Measurements from ENCODE around the gene TMEM247. TPM values are rescaled to one million over a fixed set of nuclear protein-coding genes. Genes with fewer than 3 reads are reported as not detected.

The TMEM247 gene
- total RNA-seq, 1 experiment from 2014 or later = not detected

DNA sequence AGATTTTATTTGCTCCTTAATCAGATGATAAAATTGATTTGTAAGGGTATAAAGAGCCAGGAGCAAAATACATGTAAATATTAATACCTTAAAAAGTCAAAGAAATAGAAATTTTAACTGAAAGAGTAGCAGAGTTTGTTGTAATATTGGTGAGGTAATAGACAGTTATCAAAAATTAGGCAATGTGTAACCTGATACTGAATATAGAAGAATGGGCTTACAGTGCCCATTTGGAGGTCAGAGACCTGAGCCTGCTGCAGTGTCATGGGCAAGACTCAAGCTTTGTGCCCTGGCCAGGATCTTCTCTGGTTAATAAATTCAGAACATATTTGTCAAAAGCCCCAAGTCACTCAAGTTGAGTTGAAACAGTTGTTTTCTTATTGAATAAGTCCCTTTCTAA lies 29.7 kb upstream of the TMEM247 start:
- no peaks in the 10 kb centered on the region for H3K9me3 ChIP-seq (ENCODE audit: low read depth, low read length, poor library complexity, severe bottlenecking)
- TF ChIP-seq EZH2 (IDR thresholded peaks at IDR 0.05; ENCODE audit: borderline replicate concordance, low read depth, low read length, poor library complexity, severe bottlenecking) = no peak
- TF ChIP-seq, protein P1, sequence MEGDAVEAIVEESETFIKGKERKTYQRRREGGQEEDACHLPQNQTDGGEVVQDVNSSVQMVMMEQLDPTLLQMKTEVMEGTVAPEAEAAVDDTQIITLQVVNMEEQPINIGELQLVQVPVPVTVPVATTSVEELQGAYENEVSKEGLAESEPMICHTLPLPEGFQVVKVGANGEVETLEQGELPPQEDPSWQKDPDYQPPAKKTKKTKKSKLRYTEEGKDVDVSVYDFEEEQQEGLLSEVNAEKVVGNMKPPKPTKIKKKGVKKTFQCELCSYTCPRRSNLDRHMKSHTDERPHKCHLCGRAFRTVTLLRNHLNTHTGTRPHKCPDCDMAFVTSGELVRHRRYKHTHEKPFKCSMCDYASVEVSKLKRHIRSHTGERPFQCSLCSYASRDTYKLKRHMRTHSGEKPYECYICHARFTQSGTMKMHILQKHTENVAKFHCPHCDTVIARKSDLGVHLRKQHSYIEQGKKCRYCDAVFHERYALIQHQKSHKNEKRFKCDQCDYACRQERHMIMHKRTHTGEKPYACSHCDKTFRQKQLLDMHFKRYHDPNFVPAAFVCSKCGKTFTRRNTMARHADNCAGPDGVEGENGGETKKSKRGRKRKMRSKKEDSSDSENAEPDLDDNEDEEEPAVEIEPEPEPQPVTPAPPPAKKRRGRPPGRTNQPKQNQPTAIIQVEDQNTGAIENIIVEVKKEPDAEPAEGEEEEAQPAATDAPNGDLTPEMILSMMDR (conservative IDR thresholded peaks at IDR 0.05; ENCODE audit: low read depth, low read length) = no peak
- H3K27me3 ChIP-seq (replicated peaks; ENCODE audit: insufficient read depth, low read depth, low read length, poor library complexity) = no peaks in the 10 kb centered on the region
- DNase-seq (ENCODE audit: low spot score) = no peak
- BruUV-seq (replicated peaks) = no TSS peak
- no peaks in the 10 kb centered on the region for H3K4me1 ChIP-seq (ENCODE audit: insufficient read depth, low read length, poor library complexity, severe bottlenecking)
- no peaks in the 10 kb centered on the region for H3K36me3 ChIP-seq (ENCODE audit: insufficient read depth, low read length, poor library complexity, severe bottlenecking)
- H3K27ac ChIP-seq (ENCODE audit: low read depth, low read length, poor library complexity, severe bottlenecking) = no peak overlapping the region
- ChIA-PET POLR2A (ENCODE audit: low non-redundant PET) (no interaction called here), CTCF (no interaction called here)
- H3K4me3 ChIP-seq (ENCODE audit: low read depth, low read length, poor library complexity, severe bottlenecking) = no peak overlapping the region
- intact Hi-C loops (cut with micrococcal nuclease; ENCODE audit: unreplicated experiment) = no loop called here

DNA sequence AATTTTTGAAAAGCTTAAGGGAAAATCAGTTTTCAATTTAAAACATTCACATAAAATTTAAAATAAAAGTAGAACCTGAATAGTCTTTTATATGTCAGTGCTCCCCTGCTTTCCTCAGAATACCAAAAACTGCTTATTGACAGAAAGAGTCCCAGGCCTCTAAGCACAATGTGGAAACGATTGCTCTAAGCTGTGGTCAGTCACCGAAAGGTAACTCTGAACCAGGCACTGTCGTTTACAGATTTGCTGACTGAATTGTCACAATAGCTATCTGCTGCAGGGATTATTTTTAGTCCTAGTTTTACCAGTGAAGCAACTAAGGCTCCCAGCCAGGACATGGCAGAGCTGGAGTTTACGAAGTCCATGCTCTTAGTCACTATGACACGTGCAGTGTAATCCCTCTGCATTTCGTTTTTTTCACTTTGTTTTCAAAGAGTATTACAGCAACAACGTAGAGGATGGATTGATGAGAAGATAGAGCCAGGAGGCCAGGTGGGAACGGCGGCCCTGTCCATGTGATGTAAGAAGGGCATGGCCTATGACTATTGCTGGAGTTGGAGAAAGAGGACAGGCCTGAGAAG lies 28.1 kb upstream of the TMEM247 start:
- Histone ChIP-seq H3K27me3 (replicated peaks; ENCODE audit: insufficient read depth, low read depth, low read length, poor library complexity) (no peaks in the 10 kb centered on the region), H3K36me3 (ENCODE audit: insufficient read depth, low read length, poor library complexity, severe bottlenecking) (no peaks in the 10 kb centered on the region), H3K27ac (ENCODE audit: low read depth, low read length, poor library complexity, severe bottlenecking) (no peak overlapping the region), H3K4me1 (ENCODE audit: insufficient read depth, low read length, poor library complexity, severe bottlenecking) (no peaks in the 10 kb centered on the region), H3K9me3 (ENCODE audit: low read depth, low read length, poor library complexity, severe bottlenecking) (no peaks in the 10 kb centered on the region), H3K4me3 (ENCODE audit: low read depth, low read length, poor library complexity, severe bottlenecking) (no peak overlapping the region)
- DNase-seq (ENCODE audit: low spot score) = no peak
- intact Hi-C loops (cut with micrococcal nuclease; ENCODE audit: unreplicated experiment) = no loop called here
- TF ChIP-seq EZH2 (IDR thresholded peaks at IDR 0.05; ENCODE audit: borderline replicate concordance, low read depth, low read length, poor library complexity, severe bottlenecking) = no peak
- TF ChIP-seq, protein P1 (conservative IDR thresholded peaks at IDR 0.05; ENCODE audit: low read depth, low read length) = no peak
- BruUV-seq (replicated peaks) = no TSS peak
- ChIA-PET CTCF (no interaction called here), POLR2A (ENCODE audit: low non-redundant PET) (no interaction called here)

DNA sequence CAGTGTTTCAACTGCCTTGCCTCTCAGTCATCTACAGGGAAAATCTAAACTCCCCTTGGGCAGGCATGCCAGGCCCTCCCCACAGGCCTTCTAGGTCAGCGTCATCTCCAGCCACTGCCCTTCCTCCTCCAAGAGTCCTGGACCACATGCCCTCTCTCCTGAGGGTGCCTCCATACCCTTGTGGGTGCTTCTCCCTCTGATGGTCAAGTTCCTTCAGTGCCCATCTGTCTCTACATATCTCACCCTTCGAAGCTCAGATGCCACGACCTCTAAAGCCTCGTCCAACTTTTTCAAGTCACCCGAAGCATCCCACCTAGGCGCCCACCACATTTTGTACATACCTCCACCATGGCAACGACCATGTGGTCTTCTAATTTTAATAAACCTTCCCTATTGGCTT lies 22.6 kb upstream of the TMEM247 start:
- Histone ChIP-seq H3K9me3 (ENCODE audit: low read depth, low read length, poor library complexity, severe bottlenecking) (no peaks in the 10 kb centered on the region), H3K36me3 (ENCODE audit: insufficient read depth, low read length, poor library complexity, severe bottlenecking) (no peaks in the 10 kb centered on the region), H3K4me1 (ENCODE audit: insufficient read depth, low read length, poor library complexity, severe bottlenecking) (no peaks in the 10 kb centered on the region), H3K27ac (ENCODE audit: low read depth, low read length, poor library complexity, severe bottlenecking) (no peak overlapping the region), H3K27me3 (replicated peaks; ENCODE audit: insufficient read depth, low read depth, low read length, poor library complexity) (no peaks in the 10 kb centered on the region), H3K4me3 (ENCODE audit: low read depth, low read length, poor library complexity, severe bottlenecking) (no peak overlapping the region)
- ChIA-PET POLR2A (ENCODE audit: low non-redundant PET) (no interaction called here), CTCF (no interaction called here)
- no peak for TF ChIP-seq EZH2 (IDR thresholded peaks at IDR 0.05; ENCODE audit: borderline replicate concordance, low read depth, low read length, poor library complexity, severe bottlenecking)
- TF ChIP-seq, protein P1 (conservative IDR thresholded peaks at IDR 0.05; ENCODE audit: low read depth, low read length) = no peak
- intact Hi-C loops (cut with micrococcal nuclease; ENCODE audit: unreplicated experiment) = no loop called here
- no TSS peak for BruUV-seq (replicated peaks)
- no peak for DNase-seq (ENCODE audit: low spot score)

Data from A673 (cell line).